OCI-M2 (cell line): ENCODE measurements around the gene HMGN1.

Experiments used
- DNase-seq: peaks from one replicate; lab custom pipeline; 2025; ENCODE audit not compliant: unreplicated experiment; lab: John Stamatoyannopoulos, UW

Gene HMGN1

GRCh38 chr21:39334611-39335010 is 14.3 kb downstream of the HMGN1 start:
- no peak for DNase-seq

- no peak for DNase-seq
These were observed 16.7 kb downstream of the HMGN1 start for GRCh38 chr21:39332175-39332574.

GRCh38 chr21:39330001-39330400 is 18.9 kb downstream of the HMGN1 start:
- DNase-seq = no peak

- DNase-seq = no peak
These were observed 21.2 kb downstream of the HMGN1 start for GRCh38 chr21:39327727-39328126.

GRCh38 chr21:39326607-39327307 is 22.1 kb downstream of the HMGN1 start:
- DNase-seq = no peak

DNA sequence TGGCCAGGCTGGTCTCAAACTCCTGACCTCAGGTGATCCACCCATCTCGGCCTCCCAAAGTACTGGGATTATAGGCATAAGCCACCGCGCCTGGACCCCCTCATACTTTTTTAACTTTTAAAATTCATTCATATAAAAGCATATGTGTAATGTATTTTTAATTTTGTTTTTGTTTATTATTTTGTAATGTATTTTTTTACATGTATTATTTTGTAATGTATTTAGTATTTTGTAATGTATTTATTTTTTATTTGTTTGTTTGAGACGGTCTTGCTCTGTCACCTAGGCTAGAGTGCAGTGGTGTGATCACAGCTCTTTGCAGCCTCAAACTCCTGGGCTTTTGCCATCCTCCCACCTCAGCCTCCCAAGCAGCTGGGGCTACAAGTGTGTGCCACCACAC is 23.4 kb downstream of the HMGN1 start:
- no peak for DNase-seq

GRCh38 chr21:39321424-39321823 is 27.5 kb downstream of the HMGN1 start:
- DNase-seq = no peak

DNA sequence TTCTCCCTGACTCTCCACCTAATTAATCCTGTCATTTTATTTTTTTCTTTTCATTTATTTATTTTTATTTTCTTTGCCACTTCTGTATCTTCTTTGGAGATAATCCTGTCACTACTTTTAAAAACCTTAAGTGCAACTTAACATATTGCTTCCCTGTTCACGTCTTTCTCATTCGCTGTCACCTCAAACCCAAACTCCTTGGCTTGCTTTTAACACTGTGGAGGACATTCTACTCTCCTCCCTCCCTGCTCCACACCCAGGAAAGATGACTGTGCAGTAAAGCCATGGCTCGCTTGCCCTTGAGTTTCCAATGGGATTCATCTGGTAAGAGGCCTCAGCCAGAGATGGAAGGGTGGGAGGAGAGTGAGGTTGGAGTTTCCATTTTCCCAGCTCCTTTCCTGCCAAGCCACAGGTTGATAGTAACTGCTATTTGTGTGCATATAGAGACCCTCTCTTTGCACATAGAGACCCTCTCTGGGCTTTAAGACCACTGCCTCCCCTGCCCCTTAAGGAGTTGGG is 29.0 kb downstream of the HMGN1 start:
- no peak for DNase-seq

DNA sequence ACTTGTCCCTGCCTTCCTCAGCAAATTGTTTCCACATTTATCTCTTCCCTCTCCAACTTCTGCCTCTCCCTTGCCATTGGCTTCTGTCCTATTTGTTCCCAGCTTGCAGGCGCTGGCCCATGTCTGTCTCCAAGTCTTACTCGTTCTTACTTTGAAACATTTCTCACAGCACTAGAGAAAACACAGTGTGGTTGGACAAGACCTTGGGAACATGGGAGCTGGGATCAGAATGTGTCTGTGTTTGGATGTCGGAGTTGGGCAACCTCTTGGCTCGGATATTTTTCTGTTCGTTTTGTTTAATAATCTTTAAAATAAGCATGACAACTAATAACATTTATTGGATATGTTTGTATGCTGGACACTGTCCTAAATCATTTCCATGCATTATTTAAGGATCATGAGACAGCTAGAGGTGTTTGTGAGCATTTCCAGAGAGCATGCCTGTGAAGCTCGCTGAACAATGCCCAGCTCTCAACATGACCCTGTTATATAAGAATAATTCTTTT is 29.6 kb downstream of the HMGN1 start:
- no peak for DNase-seq

DNA sequence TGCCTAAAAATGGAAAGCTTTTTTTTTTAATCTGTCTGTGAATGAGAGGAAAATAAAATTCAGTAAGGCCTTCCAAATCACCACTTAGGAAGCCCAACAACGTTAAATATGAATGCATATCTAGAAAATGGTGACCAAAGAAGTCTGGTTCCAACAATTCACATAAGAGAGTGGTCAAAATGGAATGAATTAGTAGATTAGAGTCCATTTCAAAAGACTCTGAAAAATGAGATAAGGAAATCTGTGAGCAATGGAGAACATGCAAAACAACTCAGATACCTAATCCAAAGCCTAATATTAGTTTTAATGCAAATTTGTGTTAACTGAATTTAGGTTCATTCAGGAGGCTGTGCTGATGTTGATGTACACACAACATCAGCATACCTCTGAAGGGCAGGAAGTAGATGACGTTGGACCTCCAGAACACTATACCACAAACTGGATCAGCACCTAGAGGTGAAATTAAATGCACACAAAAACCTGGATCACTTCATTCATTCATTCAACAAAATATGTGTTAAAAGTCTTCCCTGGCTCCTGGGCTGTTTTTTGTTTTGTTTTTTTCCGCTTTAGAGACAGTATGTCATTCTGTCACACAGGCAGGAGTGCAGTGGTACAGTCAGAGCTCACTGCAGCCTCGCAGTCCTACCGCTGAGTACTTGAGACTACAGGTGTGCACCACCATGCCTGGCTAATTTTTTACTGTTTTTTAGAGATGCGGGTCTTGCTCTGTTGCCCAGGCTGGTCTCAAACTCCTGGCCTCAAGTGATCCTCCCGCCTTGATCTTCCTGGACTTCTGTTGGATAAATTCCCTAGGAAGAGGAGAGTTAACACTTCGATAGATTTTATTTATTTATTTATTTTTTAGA is 30.6 kb downstream of the HMGN1 start:
- no peak for DNase-seq

- DNase-seq = peak; percentile 95
These were observed 31.5 kb downstream of the HMGN1 start for GRCh38 chr21:39317134-39318090.

- no peak for DNase-seq
These were observed 32.2 kb downstream of the HMGN1 start for GRCh38 chr21:39316729-39317128.

- no peak for DNase-seq
These were observed 33.1 kb downstream of the HMGN1 start for GRCh38 chr21:39315603-39316445.

DNA sequence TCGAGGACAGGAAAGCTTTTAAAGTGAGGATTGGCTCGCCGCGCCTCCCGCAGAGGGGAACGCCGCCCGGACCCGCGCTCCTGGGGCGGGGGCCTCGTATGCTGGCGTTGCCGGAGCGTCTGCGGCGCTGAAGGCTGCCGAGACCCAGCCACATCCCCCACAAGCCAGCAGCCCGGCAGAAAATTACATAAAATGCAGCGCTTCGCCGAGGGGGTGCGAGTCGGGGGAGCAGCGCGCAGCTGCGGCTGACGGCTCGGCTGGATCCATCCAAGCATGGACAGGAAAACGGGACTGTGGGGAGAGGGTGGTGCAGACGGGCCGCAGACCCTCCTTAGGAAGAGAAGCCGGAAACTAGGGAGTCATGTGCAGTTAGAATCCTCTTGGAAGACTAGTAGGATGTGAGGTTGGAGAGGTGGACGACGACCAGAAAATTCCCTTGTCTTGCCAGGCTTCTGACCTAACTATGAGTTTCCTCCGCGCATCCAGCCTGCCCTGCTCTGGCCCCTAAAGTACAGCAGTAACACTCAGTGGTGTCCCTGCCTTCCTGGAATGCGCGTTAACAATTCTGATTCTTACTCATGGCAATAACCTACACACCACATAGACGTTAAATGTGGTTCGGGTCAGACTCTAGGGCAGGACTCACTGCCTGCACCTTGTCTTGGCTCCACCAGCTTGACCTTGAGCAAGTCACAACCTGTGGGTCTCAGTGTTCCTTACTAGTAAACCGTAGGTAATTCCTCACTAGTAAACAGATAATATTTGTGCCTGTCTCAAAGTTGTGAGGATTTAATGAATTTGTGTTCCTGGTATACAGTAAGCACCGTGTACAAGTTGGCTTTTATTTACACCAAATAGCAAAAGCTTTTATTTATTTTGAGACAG is 34.5 kb downstream of the HMGN1 start:
- DNase-seq = peak; percentile 89

DNA sequence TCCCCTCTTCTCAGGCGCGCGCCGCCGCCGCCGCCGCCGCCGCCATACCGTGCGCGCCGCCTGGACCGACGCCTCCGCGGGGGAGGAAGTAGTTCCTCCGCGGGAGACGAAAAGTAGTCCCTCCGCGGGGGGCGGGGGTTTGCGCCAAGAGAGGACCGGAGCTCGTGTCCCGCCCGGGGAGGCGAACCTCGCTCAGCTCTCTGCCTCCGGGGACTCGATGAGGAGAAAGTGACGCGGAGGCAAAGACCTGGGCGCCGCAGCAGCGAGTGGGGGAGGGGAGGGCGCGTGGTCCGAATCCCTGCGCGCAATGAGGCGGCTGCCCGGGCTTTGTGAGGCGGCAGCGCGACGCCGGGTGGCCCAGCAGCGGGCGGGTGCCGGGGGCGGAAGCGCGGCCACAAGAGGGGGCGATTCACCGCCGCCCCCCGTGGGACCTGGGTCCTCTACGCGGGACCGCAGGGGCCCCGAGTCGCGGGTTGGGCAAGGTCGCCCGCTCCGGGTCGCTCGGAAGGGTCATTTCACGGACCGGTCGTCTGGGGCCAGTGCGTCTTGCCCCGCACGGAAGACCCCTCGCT is 35.2 kb downstream of the HMGN1 start, which contains the start of gene BRWD1:
Gene BRWD1, minus strand, starts transcription at position 62 of the 572 bp plus-strand sequence. CDS start 141 bp downstream, outside the sequence.
- DNase-seq = peak; percentile 90

GRCh38 chr21:39313042-39313570 is 35.8 kb downstream of the HMGN1 start:
- DNase-seq = no peak

- peak; percentile 98 for DNase-seq
These were observed 36.5 kb downstream of the HMGN1 start for GRCh38 chr21:39312112-39313041.
